Glomerular visceral epithelial cell (primary cell): Measurements from ENCODE around the gene GLYR1.

Source experiments
- DNase-seq: peaks from one replicate; pipeline ENCODE4 v3.0.0-alpha.2; 2016; ENCODE audit errors: extremely low spot score

Gene GLYR1

GRCh38 chr16:4850211-4850610 lies 3.1 kb upstream of the GLYR1 start:
- DNase-seq = no peak

GRCh38 chr16:4847774-4848587 lies 893 bp upstream of the GLYR1 start:
- peak; percentile 43 for DNase-seq

GRCh38 chr16:4846503-4846900 lies 586 bp downstream of the GLYR1 start:
- peak; percentile 54 for DNase-seq

DNA sequence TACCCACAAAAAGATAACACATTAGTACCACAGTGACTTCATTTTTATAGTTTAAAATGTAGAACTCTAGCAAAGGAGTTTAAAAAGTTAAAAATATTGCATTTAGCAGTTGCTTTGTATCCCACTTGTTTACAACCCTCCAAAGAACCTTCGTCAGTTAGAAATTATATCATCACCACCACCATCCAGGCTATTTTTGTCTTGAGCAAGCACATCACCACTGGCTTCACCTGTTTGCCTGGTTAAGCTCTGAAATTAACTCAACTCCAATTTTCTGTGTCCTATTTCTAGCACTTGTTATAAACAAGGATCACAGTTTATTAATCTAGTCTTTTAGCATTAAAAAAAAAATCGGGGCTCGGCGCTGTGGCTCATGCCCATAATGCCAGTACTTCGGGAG lies 6.1 kb downstream of the GLYR1 start:
- no peak for DNase-seq

DNA sequence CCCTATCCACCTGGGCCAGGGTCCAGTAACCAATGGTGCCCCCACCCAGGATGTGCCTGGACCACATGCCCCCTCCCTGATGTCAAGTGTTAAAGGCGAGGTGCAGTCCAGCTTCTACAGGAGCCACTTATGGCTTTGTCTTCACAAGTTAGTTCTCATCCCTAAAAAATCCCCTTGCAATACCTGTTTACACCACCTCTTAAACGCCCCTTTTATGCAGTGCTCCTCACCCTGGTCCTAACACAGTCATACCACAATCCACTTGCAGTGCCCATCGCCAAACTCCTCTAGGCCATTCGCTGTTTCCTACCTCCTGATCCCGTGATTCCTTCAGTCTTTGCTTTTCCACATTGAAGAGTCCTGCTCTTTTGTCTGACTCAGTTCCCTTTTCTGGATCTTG lies 7.1 kb downstream of the GLYR1 start:
- DNase-seq = no peak

- DNase-seq = peak; percentile 12
Observed at GRCh38 chr16:4837733-4838501, 9.2 kb downstream of the GLYR1 start.

GRCh38 chr16:4836727-4837126 lies 10.4 kb downstream of the GLYR1 start:
- no peak for DNase-seq

DNA sequence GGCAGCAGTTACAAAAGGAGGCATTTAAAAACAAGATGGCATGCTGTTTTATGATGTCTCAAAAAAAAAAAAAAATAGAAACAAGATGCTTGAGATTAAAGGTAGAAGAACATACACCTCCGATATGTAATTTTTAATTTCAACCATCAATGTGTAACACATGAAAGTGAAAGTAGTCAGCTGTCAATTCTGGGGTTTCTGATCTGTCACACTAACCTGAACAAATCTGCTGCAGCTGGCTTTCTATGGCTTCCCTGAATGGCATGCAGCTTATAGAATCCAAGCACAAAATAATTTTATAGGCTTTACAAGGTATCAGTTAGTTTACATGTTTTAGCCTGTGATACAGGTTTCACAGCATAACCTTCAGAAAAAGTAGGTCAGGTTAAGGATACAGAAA lies 13.5 kb downstream of the GLYR1 start:
- DNase-seq = no peak

DNA sequence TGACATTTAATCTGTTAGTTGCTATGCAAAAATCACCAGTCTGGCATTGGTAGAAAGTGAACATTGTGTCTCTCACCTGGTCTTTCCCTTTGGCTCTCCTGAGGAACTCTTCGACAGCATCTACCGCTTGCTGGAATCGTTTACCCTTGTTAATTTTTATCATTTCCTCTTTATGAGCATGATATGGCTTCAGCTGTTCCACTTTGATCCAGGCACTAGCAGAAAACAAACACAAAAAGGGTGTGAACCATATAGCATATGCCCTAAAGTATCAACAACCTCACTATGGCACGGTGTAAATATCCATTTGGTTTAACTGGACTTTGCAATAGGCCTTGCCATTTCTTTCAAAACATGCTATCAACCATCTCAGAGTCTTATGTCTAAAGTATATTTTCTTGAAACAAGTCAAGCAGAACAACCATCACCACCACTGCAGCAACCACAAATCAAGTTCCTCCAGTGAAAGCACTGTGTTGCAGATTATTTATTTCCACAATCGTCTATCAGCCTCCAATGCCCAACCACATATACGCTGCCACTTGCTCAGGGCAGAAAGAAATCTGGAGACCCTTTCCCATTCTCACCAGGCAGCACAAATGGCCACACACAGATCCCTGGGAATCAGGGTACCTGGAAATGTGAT lies 14.3 kb downstream of the GLYR1 start:
- no peak for DNase-seq

DNA sequence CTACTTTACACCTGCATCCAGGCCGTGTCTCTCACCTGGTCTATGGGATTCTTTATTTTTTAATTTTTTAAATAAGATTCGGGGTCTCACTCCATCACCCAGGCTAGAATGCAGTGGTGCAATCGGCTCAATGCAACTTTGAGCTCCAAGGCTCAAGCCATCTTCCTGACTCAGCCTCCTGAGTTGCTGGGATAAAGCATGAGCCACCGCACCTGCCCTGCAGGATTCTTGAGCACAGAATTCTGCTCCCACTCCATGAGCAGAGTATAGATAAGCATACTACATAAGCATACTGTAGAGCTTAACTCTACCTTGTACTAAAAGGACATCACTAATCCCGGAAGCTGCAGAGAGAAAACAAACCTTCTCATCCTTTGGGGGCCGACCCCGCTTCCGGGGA lies 15.5 kb downstream of the GLYR1 start:
- no peak for DNase-seq

GRCh38 chr16:4830408-4830807 lies 16.7 kb downstream of the GLYR1 start:
- no peak for DNase-seq

DNA sequence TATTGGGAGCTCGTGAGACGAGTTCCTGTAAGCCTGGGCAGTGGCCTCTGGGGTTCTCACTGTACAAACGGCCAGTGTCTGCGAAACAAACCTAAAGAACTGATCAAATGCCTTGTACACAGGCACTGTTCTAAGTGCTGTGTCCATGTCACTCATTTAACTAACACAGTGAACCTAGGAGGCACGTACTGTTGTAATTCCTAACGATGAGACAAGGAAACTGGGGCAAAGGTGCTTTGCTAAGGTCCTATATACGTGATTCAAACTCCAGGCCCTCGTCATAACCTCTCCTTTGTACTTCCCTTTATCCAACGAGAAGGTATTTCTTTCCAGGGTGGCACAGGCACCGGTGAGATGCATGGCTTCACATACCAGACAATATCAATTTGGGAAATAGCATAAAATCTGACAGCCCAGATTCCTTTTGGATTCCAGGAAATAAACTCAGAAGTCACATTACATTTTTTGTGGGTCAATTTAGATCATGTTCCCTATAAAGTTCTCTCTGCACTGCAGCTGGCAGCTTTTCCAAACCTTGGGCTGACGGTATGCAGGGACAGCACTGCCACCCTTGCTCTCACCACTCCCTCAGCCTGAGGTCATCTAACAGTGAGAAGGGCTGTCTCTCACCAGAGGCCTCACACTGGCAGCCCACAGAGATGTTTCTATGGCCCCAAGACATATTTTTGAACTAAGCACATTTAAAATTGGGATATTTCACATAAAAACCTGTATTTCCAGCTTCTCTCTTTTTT lies 18.3 kb downstream of the GLYR1 start:
- no peak for DNase-seq

GRCh38 chr16:4826980-4827379 lies 20.1 kb downstream of the GLYR1 start:
- DNase-seq = no peak

GRCh38 chr16:4826526-4826925 lies 20.6 kb downstream of the GLYR1 start:
- DNase-seq = no peak

DNA sequence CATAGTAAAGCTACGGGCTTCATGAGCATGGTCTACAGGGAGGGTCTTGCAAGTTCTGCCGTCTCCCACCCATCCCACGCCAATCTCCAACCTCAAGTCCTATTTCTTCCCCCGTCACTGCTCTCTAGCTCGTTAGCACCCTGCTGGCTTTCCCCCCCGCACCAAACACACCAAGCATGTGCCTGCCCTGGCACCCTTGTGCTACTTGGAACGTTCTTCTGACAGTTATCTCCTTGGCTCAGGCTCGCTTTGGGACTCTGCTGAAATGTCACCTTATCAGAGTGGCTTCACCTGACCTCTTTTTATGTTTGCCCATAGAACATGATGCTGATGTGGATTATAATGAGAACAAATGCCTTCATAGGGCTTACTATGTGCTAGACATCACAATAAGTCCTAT lies 21.9 kb downstream of the GLYR1 start:
- DNase-seq = no peak

DNA sequence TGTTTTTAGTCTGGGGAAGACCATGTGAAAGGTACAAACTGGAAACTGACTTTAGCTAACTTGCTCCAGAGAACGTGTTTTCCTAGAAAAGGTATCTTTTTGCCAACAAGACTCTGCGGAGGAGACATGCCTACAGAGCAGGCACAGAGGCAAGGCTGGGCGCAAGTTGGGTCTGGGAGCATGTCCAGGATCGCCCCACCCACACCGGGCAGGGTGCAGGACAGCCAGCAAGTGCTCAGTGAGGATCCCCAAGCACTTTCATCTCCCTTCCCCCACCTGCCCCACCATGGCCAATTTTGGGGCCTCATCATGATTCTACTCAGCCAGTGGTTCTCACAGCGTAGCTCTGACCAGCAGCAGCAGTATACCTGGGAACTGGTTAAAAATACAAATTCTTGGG lies 26.4 kb downstream of the GLYR1 start:
- no peak for DNase-seq

- no peak for DNase-seq
Observed at GRCh38 chr16:4814542-4815173, 32.4 kb downstream of the GLYR1 start.

DNA sequence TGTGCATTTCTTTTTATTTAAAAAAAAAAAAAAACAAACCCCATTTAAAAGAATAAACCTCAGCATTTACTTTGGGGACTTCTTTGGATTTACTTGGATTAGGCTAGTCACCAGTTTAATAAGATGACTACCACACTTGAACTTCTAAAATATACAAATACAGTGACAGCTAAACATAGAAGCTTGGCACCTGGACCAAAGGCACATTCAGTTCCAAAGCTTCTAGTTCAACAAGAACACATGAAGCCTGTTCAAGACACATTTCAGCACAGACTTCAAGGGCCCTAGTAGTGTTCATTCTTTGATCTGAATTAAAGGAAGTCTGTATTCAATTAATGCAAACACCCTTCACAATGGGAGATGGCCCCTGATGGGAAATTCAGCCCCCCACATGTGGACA lies 33.0 kb downstream of the GLYR1 start:
- DNase-seq = no peak

GRCh38 chr16:4813251-4814003 lies 33.7 kb downstream of the GLYR1 start:
- DNase-seq = no peak

DNA sequence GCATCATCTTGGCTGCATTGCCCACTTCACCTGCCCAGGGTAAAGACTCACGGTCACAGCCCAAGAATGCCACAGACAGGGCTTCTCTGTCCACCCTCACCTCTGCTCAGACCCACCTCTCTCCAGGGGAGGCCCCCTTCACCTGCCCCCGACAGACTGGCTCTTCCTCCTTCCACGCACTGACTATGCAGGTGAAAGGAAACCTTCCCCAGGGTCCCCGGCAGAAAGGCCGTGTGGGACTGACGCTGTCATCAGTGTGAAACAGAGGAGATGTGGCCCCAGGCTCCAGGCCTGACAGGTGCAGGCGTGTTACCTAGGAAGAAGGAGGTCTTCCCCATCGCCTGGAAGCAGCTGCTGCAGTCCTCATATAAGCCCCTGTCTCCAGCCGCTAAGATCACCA lies 35.3 kb downstream of the GLYR1 start:
- DNase-seq = no peak

- DNase-seq = no peak
Observed at GRCh38 chr16:4811242-4811641, 35.8 kb downstream of the GLYR1 start.
